Measurements from ENCODE around the gene DBH. TPM values are rescaled to one million over a fixed set of nuclear protein-coding genes. Genes with fewer than 3 reads are reported as not detected.

DBH gene
- total RNA-seq, 1 experiment from 2014 or later = not detected

GRCh38 chr9:133618726-133619125 lies 17.4 kb upstream of the DBH start:
- Histone ChIP-seq H3K27ac (ENCODE audit: low read depth, low read length, poor library complexity, severe bottlenecking) (no peak overlapping the region), H3K27me3 (replicated peaks; ENCODE audit: insufficient read depth, low read depth, low read length, poor library complexity) (peaks cover 83% of the 10 kb centered on the region), H3K36me3 (ENCODE audit: insufficient read depth, low read length, poor library complexity, severe bottlenecking) (no peaks in the 10 kb centered on the region), H3K4me1 (ENCODE audit: insufficient read depth, low read length, poor library complexity, severe bottlenecking) (no peaks in the 10 kb centered on the region), H3K4me3 (ENCODE audit: low read depth, low read length, poor library complexity, severe bottlenecking) (no peak overlapping the region), H3K9me3 (ENCODE audit: low read depth, low read length, poor library complexity, severe bottlenecking) (no peaks in the 10 kb centered on the region)
- ChIA-PET POLR2A (ENCODE audit: low non-redundant PET) (interaction anchor here (0.6 kb wide), 1 partner anchor 406 kb away, joined by 5 read pairs; no protein-coding TSS in a partner anchor), CTCF (no interaction called here)
- TF ChIP-seq EZH2 (IDR thresholded peaks at IDR 0.05; ENCODE audit: borderline replicate concordance, low read depth, low read length, poor library complexity, severe bottlenecking) (no peak), CTCF (conservative IDR thresholded peaks at IDR 0.05; ENCODE audit: low read depth, low read length) (no peak)
- intact Hi-C loops (cut with micrococcal nuclease; ENCODE audit: unreplicated experiment) = no loop called here
- DNase-seq (ENCODE audit: low spot score) = no peak
- no TSS peak for BruUV-seq (replicated peaks)

GRCh38 chr9:133619791-133620190 lies 16.4 kb upstream of the DBH start:
- TF ChIP-seq CTCF (conservative IDR thresholded peaks at IDR 0.05; ENCODE audit: low read depth, low read length) (no peak), EZH2 (IDR thresholded peaks at IDR 0.05; ENCODE audit: borderline replicate concordance, low read depth, low read length, poor library complexity, severe bottlenecking) (no peak)
- ChIA-PET CTCF (no interaction called here), POLR2A (ENCODE audit: low non-redundant PET) (no interaction called here)
- H3K27me3 ChIP-seq (replicated peaks; ENCODE audit: insufficient read depth, low read depth, low read length, poor library complexity) = peaks cover 72% of the 10 kb centered on the region
- no peak overlapping the region for H3K27ac ChIP-seq (ENCODE audit: low read depth, low read length, poor library complexity, severe bottlenecking)
- BruUV-seq (replicated peaks) = no TSS peak
- intact Hi-C loops (cut with micrococcal nuclease; ENCODE audit: unreplicated experiment) = no loop called here
- no peaks in the 10 kb centered on the region for H3K9me3 ChIP-seq (ENCODE audit: low read depth, low read length, poor library complexity, severe bottlenecking)
- no peak for DNase-seq (ENCODE audit: low spot score)
- H3K4me1 ChIP-seq (ENCODE audit: insufficient read depth, low read length, poor library complexity, severe bottlenecking) = no peaks in the 10 kb centered on the region
- no peaks in the 10 kb centered on the region for H3K36me3 ChIP-seq (ENCODE audit: insufficient read depth, low read length, poor library complexity, severe bottlenecking)
- H3K4me3 ChIP-seq (ENCODE audit: low read depth, low read length, poor library complexity, severe bottlenecking) = no peak overlapping the region

GRCh38 chr9:133621725-133622267 lies 14.4 kb upstream of the DBH start:
- Histone ChIP-seq H3K27me3 (replicated peaks; ENCODE audit: insufficient read depth, low read depth, low read length, poor library complexity) (peaks cover 61% of the 10 kb centered on the region), H3K4me3 (ENCODE audit: low read depth, low read length, poor library complexity, severe bottlenecking) (no peak overlapping the region), H3K9me3 (ENCODE audit: low read depth, low read length, poor library complexity, severe bottlenecking) (no peaks in the 10 kb centered on the region), H3K27ac (ENCODE audit: low read depth, low read length, poor library complexity, severe bottlenecking) (no peak overlapping the region), H3K4me1 (ENCODE audit: insufficient read depth, low read length, poor library complexity, severe bottlenecking) (no peaks in the 10 kb centered on the region), H3K36me3 (ENCODE audit: insufficient read depth, low read length, poor library complexity, severe bottlenecking) (no peaks in the 10 kb centered on the region)
- intact Hi-C loops (cut with micrococcal nuclease; ENCODE audit: unreplicated experiment) = no loop called here
- CTCF ChIA-PET = no interaction called here
- TF ChIP-seq EZH2 (IDR thresholded peaks at IDR 0.05; ENCODE audit: borderline replicate concordance, low read depth, low read length, poor library complexity, severe bottlenecking) (no peak), CTCF (conservative IDR thresholded peaks at IDR 0.05; ENCODE audit: low read depth, low read length) (no peak)
- DNase-seq (ENCODE audit: low spot score) = no peak
- BruUV-seq (replicated peaks) = no TSS peak
- POLR2A ChIA-PET (ENCODE audit: low non-redundant PET) = no interaction called here
